Measurements from ENCODE around the gene STING1.
"Not testable (repeated sequence)": the region's sequence is repeated elsewhere in the genome, so short reads cannot be mapped to it uniquely, and the experiment has no call there.

STING1 gene

DNA sequence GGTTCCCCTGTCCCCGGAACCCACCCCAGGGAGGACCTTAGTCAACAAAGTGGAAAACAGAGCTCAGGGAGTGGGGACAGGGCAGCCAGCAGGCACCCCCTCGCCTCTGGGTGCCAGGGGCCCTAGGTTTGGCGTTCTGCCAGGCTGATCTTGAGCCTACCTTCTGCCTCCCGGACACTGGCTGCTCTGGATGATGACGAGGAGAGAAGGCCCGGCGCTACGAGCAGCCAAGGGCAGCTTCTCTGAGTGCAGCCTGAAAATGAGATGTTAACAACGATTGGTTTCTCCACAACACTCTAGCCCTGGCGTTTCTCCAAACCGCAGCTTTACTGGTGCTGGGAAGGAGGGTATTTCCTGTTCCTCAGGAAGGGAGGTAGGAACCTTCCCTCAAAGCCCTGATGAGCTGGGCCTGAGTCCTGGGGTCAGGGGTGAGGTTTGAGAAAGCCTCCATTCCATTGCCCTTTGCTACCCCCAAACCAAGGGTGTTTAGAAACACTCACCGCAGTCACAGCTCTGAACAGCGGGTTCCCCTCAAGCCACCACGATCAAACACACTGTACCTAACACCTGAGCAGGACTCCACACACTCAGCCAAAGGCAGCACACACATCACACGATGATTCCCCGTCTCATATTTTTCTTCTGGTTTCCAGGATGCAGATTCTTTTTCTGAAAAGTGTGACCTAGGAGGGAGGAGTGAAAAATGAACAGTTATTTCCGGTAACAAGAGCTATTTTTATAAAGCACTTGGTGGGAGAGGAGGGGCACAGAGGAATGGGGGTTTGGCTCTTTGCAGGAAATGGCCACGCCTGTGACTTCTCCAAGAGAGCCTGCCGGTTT is at the start of gene STING1:
Gene STING1, minus strand, starts transcription at position 709 of the 840 bp plus-strand sequence. CDS start 1,054 bp downstream, outside the sequence.
- peak; percentile 31 for DNase-seq (ENCODE audit: low read depth)

DNA sequence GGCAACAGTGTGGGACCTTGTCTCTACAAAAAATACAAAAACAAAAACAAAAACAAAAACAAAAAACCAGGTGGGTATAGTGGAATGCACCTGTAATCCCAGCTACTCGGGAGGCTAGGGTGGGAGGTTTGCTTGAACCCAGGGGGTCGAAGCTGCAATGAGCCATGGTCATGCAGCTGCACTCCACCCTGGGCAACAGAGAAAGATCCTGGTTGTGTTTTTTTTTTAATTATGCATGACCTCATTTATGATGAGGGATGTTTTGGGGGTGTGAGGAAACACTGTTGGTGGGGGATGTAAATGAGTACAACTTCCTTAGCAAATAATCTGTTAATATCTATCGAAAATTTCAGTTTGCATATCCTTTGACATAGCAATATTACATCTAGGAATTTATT is 49.2 kb upstream of the STING1 start:
- no peak for DNase-seq (ENCODE audit: low read depth)

DNA sequence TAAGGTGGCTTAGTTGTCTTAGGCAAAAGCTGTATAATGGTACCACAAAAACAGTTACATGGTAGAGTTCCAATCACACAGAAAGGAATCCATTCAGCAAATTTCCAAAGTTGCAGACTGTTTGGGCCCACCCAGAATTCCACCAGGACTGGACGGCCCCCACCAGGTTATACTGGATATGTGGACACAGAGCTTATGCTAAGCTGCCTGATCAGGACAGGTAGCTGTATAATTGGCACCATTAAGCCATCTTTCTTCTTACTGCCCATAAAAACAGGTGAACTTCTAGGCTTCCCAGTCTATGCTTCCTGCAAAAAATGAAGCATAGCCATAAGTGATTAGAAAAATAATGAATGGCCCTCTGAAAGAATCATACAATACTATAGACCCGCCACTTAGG is 47.5 kb upstream of the STING1 start:
- not testable (repeated sequence) for DNase-seq (ENCODE audit: low read depth)

DNA sequence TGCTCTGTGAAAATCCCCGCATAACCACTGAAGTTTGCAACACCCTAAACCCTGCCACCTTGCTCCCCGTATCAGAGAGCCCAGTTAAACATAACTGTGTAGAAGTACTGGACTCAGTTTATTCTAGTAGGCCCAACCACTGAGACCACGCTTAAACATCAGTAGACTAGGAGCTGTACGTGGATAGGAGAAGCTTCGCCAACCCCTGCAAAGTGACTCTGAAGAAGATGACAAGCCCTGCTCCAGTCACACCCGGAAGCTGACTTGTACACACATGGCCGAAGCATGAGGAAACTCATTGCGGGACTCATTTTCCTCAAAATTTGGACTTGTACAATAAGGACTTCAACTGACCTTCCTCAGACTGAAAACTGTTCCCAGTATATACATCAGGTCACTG is 46.1 kb upstream of the STING1 start:
- DNase-seq (ENCODE audit: low read depth) = not testable (repeated sequence)

DNA sequence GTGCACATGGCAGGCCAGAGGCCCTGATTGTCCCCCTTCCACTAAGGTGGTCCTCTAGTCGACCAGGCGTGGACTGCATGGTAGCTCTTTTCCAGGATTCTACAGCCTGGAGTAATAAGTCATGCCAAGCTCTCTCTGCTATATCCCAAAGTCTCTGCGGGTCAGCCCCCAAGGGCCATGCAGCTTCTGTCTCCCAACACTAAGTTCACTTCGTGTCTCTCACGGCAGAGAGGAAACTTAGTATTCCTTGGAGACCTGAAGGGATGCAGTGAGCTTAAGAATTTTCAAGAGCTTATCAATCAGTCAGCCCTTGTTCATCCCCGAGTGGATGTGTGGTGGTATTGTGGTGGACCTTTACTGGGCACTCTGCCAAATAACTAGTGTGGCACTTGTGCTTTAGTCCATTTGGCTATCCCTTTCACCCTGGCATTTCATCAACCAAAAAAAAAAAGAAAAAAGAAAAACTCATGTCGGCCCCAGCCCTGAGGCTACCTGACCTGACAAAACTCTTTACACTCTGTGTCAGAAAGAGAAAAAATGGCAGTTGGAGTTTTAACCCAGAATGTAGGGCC is 45.4 kb upstream of the STING1 start:
- not testable (repeated sequence) for DNase-seq (ENCODE audit: low read depth)

DNA sequence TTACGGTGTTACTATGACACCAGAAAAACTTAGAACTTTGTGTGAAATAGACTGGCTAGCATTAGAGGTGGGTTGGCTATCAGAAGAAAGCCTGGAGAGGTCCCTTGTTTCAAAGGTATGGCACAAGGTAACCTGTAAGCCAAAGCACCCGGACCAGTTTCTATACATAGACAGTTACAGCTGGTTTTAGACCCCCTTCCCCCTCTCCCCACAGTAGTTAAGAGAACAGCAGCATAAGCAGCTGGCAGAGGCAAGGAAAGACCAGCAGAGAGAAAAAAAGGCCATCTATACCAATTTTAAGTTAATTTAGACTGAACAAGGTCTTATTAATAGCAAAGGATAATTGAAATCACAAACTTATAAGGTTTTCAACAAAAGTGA is 44.5 kb upstream of the STING1 start:
- DNase-seq (ENCODE audit: low read depth) = not testable (repeated sequence)

DNA sequence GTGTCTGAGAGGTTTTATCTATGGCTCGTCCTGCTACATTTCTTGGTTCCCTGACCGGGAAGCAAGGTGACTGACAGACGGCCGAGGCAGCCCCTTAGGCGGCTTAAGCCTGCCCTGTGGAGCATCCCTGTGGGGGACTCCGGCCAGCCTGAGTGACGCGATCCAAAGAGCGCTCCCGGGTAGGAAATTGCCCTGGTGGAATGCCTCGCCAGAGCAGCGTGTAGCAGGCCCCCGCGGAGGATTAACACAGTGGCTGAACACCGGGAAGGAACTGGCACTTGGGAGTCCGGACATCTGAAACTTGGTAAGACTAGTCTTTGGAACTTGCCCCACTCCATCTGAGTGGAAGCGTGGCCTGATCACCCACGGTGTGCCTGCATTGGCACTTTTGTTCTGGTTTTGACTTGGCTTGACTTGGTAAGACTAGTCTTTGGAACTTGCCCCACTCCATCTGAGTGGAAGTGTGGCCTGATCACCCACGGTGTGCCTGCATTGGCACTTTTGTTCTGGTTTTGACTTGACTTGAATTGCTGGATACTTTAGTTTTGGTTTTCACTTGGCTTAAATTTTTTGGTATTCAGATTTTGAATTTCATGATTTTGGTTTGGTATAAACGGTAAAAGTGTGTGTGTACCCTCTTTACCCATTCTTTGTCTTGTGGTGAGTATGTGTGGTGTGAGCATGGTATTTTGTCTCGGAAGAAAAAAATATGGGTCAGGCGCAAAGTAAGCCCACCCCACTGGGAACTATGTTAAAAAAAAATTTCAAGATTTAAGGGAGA is 43.9 kb upstream of the STING1 start:
- DNase-seq (ENCODE audit: low read depth) = not testable (repeated sequence)

DNA sequence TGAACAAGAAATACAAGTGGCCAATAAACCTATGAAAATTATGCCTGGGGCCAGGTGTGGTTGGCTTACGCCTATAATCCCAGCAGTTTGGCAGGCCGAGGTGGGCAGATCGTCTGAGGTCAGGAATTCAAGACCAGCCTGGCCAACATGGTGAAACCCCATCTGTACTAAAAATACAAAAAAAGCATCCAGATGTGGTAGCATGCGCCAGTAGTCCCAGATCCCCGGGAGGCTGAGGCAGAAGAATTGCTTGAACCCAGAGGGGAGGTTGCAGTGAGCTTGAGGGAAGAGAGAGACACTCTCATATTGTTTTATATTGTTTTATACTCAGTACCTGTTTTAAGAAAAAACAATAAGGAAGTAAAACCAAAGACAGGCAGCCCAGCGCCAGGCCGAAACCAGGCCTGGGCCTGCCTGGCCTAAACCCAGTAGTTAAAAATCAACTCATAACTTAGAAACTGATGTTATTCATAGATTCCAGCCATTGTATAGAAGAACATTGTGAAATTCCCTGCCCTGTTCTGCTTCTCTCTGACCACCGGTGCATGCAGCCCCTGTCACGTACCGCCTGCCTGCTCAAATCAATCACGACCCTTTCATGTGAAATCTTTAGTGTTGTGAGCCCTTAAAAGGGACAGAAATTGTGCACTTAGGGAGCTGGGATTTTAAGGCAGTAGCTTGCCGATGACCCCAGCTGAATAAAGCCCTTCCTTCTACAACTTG is 43.2 kb upstream of the STING1 start:
- DNase-seq (ENCODE audit: low read depth) = not testable (repeated sequence)

DNA sequence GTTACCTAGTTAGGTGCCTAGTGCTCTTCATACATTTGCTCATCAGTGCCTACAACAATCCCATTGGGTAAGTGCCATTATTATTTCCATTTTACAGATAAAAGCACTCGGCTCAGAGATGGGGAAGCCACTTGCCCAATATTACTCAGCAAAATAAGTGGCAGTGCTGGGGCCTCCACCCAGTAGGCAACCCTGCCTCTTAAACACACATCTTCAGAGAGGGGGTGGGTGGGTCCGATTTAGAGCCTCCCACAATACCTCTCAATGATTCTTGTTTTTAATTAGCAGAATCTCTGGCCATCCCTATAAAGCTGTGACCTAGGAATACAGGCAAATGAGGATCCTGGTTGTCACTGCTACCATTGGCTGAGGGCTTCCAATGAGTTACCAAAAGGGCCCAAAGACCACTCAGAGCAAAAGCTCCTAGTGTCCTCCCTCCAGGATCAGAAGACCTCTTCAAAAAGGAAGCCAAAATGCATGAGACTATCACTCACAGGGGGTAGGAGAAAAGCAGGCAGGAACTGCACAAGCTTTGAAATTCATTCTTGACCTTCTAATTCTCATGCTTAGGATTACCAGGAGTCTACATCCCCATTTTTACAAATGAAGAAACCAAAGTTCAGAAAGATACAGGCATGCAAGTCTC is 42.5 kb upstream of the STING1 start:
- no peak for DNase-seq (ENCODE audit: low read depth)

DNA sequence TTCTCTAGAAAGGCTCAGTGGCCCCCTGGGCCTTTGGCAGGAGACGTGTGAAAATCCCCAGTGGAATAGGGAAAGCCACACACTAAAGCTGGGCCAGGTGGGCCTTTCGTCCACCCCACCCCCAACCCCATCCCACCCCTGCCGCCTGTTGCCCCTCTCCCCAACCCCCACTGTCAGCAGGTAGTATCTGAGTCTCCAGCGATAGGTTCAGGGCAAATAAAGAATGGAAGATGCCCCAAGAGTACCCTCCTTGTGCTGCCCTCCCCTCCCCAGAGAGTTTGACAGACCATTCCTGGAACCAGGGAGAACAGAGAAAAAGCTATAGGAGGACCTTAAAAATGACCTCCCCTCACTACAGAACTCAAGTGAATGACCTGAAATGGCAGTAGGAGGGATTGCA is 41.9 kb upstream of the STING1 start:
- DNase-seq (ENCODE audit: low read depth) = no peak

DNA sequence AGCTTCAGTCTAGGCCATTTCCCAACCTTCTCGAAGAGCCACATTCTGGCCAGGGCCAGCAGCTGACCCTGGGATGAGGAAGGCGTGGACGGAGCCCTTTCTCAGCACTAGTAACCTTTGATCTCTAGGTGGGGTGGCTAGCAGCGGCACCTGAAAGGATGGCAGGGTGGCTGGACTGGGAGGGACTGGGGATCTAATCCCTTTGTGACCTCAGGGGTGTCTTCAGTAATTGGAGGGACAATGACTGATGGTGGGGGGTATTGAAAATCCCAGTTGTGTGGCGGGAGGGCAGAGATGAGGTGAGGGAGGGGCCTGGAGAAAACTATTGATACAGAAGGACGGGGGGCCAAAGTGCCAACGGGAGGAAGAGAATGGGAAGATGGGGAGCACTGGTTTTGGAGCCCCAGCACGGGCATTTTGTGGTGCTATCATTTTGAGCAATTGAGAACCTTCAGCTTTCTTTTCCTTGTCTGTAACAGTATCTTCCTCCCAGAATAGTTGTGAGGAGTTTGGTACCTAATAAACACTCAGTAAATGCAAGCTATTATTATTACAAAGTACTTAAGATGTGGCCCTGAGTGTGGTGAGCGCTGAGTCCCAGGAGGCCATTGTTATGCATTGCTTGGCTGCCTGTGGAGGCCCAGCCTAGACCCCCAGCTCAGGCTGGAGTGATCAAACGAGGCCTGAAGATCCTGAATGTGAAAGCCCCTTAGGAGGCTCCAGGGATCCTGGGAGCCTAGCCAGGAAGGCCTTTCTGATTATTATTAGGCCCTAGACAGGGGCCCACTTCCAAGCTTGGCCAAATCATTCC is 41.3 kb upstream of the STING1 start:
- no peak for DNase-seq (ENCODE audit: low read depth)

DNA sequence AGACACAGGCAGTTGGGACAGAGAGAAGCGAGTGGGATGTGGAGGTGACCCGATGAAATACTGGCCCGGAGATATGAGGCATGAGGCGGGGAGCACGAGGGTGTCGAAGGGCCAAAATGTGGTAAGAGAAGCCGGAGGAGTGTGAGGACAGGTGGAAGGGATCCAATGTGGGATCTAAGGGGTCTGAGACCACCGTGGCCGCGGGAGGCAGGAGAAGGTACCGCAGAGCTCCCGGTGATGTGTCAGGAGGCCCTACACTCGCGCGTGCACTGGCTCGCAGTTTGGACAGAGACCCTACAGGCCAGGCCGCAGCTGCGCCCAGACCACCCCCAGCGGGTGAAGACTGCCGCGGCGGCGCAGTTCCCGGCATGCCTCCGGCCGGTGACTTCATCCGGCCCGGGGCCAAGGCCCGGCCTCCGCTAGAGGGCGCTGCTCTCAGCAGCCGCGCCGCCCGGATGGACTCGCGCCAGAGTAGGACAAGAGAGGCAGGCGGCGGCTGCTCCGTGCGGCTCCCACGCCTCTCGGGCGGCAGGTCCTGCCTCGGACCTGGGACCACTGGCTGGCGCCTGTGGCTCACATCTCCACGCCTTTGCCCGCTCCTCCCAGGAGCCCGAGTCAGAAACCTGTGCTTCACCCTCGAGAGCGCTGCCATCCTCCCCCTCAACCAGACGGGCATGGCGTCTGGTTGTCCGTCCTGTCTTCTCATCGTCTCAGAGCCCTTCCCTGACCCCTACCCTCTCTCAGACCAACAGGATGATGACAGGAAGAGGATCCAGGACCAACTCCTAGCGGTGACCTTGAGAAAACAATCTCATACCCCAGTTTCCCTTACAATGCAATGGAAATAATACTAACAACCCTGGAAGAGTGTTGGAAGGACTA is 35.4 kb upstream of the STING1 start:
- peak; percentile 83 for DNase-seq (ENCODE audit: low read depth)

DNA sequence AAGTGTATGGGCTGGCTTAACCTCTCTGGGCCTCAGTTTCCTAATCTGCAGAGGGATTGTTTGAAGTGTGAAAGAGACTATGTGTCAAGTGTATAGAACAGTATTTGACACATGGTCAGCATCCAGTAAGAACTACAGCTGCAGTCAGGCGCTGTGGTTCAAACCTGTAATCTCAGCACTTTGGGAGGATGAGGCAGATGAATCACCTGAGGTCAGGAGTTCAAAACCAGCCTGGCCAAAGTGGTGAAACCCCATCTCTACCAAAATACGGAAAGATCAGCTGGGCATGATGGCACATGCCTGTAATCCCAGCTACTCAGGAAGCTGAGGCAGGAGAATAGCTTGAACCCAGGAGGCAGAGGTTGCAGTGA is 31.9 kb upstream of the STING1 start:
- DNase-seq (ENCODE audit: low read depth) = no peak

DNA sequence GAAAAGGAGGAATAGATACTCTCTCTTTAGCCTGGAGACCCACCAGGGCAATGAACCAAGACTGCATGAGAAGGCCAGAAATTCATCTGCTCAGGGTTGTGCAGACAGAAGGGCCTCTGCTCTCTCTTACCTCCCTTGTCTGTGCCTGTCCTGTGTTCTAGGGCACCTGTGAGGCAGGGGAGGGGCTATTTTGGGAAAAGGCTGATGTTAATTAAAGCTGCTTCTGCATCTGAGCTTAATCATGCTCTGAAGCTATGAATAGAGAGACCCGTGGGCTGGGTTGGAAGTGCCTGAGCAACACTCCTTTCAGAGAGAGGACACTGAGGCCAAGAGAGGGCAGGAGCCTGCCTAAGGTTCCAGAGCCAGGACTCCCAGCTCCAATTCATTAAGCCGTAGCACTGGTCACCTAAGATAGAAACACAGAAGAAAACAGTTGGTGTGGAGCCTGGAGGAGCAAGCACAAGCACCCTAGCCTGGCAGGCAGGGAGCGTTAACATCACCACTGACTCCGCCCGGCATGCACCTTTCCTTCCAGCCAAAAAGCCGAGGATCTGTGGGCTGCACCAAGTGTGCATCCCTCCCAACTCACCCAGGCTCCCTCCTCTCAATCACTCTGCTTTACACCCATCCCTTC is 31.4 kb upstream of the STING1 start:
- DNase-seq (ENCODE audit: low read depth) = no peak

DNA sequence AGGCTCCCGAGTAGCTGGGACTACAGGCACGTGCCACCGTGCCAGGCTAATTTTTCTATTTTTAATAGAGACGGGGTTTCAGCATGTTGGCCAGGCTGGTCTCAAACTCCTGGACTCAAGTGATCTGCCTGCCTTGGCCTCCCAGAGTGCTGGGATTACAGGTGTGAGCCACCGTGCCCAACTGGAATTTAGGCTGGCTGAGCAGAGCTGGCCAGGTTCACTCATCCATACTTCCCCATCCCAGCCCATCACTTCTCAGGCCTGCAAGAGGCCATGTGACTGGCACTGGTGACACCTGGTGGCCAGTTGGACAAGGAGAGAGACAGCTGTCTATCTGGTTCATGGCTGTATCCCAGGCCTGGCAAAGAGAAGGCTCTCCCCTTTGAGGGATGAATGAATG is 30.9 kb upstream of the STING1 start:
- peak; percentile 65 for DNase-seq (ENCODE audit: low read depth)

DNA sequence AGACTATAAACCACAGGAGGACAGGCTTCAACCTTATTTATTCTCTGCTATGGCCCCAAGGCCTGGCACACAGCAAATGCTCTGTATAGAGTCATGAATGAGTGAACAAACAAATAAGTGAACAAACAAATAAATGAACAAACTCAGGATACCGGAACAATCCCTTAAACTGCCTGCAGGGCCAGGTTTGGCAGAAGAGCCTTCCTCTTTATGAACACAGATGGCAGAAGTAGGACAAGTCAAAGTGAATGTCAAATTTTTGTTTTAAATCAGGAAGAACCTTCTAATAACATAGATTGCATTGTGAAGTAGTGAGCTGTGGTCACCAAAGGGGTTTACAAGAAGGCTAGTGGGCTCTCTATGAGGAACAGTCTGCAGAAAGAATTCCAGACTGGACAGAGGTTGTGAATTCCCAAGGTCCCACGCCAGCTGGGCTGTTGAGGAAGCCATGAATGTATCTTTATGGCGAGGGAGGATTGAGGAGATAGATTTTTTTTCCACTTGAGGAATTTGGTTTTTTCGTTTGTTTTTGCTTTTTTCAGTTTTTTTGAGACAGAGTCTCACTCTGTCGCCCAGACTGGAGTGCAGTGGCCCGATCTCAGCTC is 30.3 kb upstream of the STING1 start:
- no peak for DNase-seq (ENCODE audit: low read depth)

DNA sequence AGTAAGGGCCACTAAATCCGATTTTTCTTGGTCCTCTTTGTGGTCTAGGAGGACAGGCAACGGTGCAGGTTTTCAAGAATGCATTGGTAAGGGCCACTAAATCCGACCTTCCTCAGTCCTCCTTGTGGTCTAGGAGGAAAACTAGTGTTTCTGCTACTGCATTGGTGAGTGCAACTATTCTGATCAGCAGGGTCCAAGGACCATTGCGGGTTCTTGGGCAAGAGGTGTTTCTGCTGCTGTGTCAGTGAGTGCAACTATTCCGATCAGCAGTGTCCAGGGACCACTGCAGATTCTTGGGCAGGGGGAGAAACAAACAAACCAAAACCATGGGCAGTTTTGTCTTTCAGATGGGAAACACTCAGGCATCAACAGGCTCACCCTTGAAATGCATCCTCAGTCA is 22.2 kb upstream of the STING1 start:
- DNase-seq (ENCODE audit: low read depth) = not testable (repeated sequence)

DNA sequence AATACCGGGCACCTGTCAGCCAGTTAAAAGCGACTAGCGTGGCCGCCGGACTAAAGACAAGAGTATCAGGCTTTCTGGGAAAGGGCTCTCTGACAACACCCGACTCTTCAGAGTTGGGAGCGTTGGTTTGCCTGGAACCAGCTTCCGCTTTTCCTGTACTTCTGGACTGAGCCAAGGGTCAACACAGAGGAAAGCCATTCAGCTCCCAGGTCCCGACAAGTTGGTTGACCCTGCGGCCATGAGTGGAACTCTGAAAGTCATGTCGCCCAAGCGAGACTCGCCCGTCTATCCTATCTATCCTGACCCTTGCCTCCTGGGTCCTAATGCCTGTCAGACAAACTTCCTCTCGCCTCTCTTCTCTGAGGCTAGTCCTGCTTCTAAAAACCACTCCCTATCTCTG is 21.3 kb upstream of the STING1 start:
- not testable (repeated sequence) for DNase-seq (ENCODE audit: low read depth)

Data from activated T-helper 9 cell treated with anti-CD3 and anti-CD28 coated beads, Interleukin-2, amount 50 U/mL, for 16 hours (primary cell).